ENCODE results near the gene VOPP1.

- TF ChIP-seq CTCF (IDR thresholded peaks at IDR 0.05) = no peak
- no peak for TF ChIP-seq POLR2A (IDR thresholded peaks at IDR 0.05)
Observed at GRCh38 chr7:55536619-55537457, 35.5 kb downstream of the VOPP1 start.

Data from uterus (tissue), 2 donors.